OCI-LY3 (cell line): ENCODE data around the gene PLG.

Experiments
- H2AFZ ChIP-seq: fragments of 200-600, 300-600 bp; shearing (Covaris generic); 2 replicates; pipeline ENCODE4 v1.6.0; 2014; ENCODE audit warnings: antibody characterized with exemption, low read depth, low read length
- H3K27ac ChIP-seq: fragments of 200-600, 300-600 bp; sonication (generic); 2 replicates; pipeline ENCODE4 v1.5.1; 2014; ENCODE audit warnings: mild to moderate bottlenecking, low read length, moderate library complexity, mixed read lengths
- H3K27me3 ChIP-seq: fragments of 200-600, 300-600 bp; sonication (generic); 2 replicates; pipeline ENCODE4 v1.6.1; 2014; ENCODE audit warnings: low read depth, low read length, mixed read lengths
- H3K36me3 ChIP-seq: fragments of 200-600, 300-600 bp; sonication (generic); replicated peaks from 2 replicates; pipeline ENCODE3; 2014; ENCODE audit warnings: low read depth, low read length, mixed read lengths
- H3K4me1 ChIP-seq: fragments of 300-600, 200-600 bp; sonication (generic); 2 replicates; pipeline ENCODE4 v1.6.1; 2014; ENCODE audit warnings: low read length, mixed read lengths
- H3K4me2 ChIP-seq: fragments of 200-600, 300-600 bp; sonication (generic); 2 replicates; pipeline ENCODE4 v1.6.1; 2014; ENCODE audit warnings: low read length, mixed read lengths
- H3K4me3 ChIP-seq: fragments of 300-600, 200-600 bp; sonication (generic); 2 replicates; pipeline ENCODE4 v1.5.1; 2014; ENCODE audit warnings: antibody characterized with exemption, mild to moderate bottlenecking, low read length, moderate library complexity
- H3K79me2 ChIP-seq: fragments of 300-600, 200-600 bp; shearing (Covaris generic); 2 replicates; pipeline ENCODE4 v1.6.1; 2014; ENCODE audit warnings: mild to moderate bottlenecking, low read length, mixed read lengths
- H3K9ac ChIP-seq: fragments of 300-600, 200-600 bp; shearing (Covaris generic); 2 replicates; pipeline ENCODE4 v1.6.0; 2014; ENCODE audit warnings: mild to moderate bottlenecking, low read length, moderate library complexity
- H3K9me3 ChIP-seq: fragments of 200-600, 300-600 bp; shearing (Covaris generic); 2 replicates; pipeline ENCODE4 v1.6.1; 2014; ENCODE audit warnings: low read length, mixed read lengths; ENCODE audit not compliant: insufficient read depth
- H4K20me1 ChIP-seq: fragments of 200-600, 300-600 bp; sonication (generic); 2 replicates; pipeline ENCODE4 v1.6.1; 2016; ENCODE audit warnings: low read length, mixed read lengths; ENCODE audit not compliant: insufficient read depth
- EZH2phosphoT487 ChIP-seq: fragments of 200-600 bp; shearing (Covaris generic); IDR thresholded peaks from 2 replicates; pipeline ENCODE4 v1.6.1; 2018; ENCODE audit warnings: antibody characterized with exemption, mixed run types, low read depth
- TF ChIP-seq, protein P1 (sequence below): fragments of 200-600, 300-600 bp; sonication (generic); IDR thresholded peaks from 2 replicates; pipeline ENCODE4 v1.5.1; 2014; ENCODE audit warnings: antibody characterized with exemption, low read length, low read depth

The PLG gene

GRCh38 chr6:160789263-160790027 is 87.4 kb downstream of the PLG start:
- no peak overlapping the region for H3K4me3 ChIP-seq
- H3K36me3 ChIP-seq = peaks cover 8% of the 10 kb centered on the region
- TF ChIP-seq, protein P1, sequence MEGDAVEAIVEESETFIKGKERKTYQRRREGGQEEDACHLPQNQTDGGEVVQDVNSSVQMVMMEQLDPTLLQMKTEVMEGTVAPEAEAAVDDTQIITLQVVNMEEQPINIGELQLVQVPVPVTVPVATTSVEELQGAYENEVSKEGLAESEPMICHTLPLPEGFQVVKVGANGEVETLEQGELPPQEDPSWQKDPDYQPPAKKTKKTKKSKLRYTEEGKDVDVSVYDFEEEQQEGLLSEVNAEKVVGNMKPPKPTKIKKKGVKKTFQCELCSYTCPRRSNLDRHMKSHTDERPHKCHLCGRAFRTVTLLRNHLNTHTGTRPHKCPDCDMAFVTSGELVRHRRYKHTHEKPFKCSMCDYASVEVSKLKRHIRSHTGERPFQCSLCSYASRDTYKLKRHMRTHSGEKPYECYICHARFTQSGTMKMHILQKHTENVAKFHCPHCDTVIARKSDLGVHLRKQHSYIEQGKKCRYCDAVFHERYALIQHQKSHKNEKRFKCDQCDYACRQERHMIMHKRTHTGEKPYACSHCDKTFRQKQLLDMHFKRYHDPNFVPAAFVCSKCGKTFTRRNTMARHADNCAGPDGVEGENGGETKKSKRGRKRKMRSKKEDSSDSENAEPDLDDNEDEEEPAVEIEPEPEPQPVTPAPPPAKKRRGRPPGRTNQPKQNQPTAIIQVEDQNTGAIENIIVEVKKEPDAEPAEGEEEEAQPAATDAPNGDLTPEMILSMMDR = no peak
- peak; percentile 93 for TF ChIP-seq EZH2phosphoT487
- peak overlapping the region; percentile 60; the same call in 1 of the 2 replicates for H3K9ac ChIP-seq
- peaks cover 48% of the 10 kb centered on the region for H3K4me1 ChIP-seq
- H3K9me3 ChIP-seq = no peaks in the 10 kb centered on the region
- no peaks in the 10 kb centered on the region for H3K27me3 ChIP-seq
- H4K20me1 ChIP-seq = no peaks in the 10 kb centered on the region
- H3K4me2 ChIP-seq = no peak overlapping the region
- H3K79me2 ChIP-seq = no peaks in the 10 kb centered on the region
- peak overlapping the region; percentile 99 for H3K27ac ChIP-seq
- no peak overlapping the region for H2AFZ ChIP-seq

DNA sequence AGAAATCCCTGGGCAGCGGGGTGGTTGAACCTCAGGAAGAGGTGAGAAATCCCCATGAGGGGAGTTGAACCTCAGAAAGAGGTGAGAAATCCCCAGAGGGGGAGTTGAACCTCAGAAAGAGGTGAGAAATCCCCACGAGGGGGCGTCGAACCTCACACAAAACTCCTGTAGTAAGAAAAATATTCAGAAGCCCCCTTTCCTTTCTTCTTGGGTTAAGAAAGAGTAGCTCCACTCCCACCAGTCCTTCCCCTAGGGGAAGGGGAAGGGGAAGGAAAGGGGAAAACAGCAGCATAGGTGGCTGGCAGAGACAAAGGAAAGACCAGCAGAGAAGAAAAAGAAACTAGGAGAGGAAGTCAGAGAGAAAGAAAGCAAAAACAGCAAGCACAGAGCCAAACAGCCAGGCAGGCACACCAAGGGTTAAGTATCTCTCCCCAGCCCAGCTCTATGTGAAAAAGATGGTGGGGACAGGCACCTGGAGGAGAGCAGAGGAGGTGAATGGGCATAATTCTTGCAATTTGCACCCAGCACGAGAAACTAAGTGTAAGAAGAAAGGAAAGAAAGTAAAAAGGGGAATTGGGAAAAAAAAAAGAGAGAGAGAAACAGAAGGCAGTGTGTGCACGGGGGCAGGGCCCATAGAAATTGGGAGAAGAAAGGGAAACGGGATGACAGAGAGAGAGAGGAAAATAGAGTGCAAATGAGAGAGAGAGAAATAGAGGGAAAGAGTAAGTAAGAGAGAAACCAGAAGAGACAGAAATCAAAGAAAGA is 88.2 kb downstream of the PLG start:
- no peak overlapping the region for H2AFZ ChIP-seq
- H3K27me3 ChIP-seq = no peaks in the 10 kb centered on the region
- H3K9ac ChIP-seq = peak overlapping the region; percentile 60; the same call in 1 of the 2 replicates
- H3K4me3 ChIP-seq = peak overlapping the region; percentile 7; the same call in 1 of the 2 replicates
- TF ChIP-seq, protein P1 = peak; percentile 38
- no peak for TF ChIP-seq EZH2phosphoT487
- no peaks in the 10 kb centered on the region for H3K9me3 ChIP-seq
- peaks cover 48% of the 10 kb centered on the region for H3K4me1 ChIP-seq
- H4K20me1 ChIP-seq = no peaks in the 10 kb centered on the region
- H3K79me2 ChIP-seq = no peaks in the 10 kb centered on the region
- H3K4me2 ChIP-seq = peak overlapping the region; percentile 29
- H3K36me3 ChIP-seq = peaks cover 8% of the 10 kb centered on the region
- H3K27ac ChIP-seq = peak overlapping the region; percentile 99

DNA sequence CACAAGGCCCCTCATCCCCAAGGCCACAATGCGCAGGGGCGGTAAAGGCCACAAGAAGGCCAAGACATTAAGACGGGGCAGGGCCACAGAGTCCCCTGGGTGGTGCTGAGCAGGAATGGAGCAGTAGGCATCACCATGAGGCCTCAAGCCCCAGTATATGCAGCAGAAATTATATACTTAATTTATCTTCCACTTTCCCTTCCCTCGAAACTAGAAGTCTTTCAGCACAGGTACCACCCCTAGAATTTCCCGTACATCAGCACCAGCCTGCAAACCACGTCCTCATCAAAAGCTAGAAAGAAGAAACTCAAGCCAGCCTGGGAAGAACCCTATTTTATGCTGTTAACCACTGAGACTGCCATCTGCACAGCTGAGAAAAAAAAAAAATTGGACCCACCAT is 89.4 kb downstream of the PLG start:
- Histone ChIP-seq H3K9ac (no peak overlapping the region), H3K79me2 (no peaks in the 10 kb centered on the region), H3K4me2 (peak overlapping the region; percentile 52; the same call in 1 of the 2 replicates), H3K27ac (peak overlapping the region; percentile 99), H3K4me3 (no peak overlapping the region), H2AFZ (no peak overlapping the region), H4K20me1 (no peaks in the 10 kb centered on the region), H3K4me1 (peaks cover 48% of the 10 kb centered on the region), H3K27me3 (no peaks in the 10 kb centered on the region), H3K9me3 (no peaks in the 10 kb centered on the region), H3K36me3 (peaks cover 8% of the 10 kb centered on the region)
- TF ChIP-seq EZH2phosphoT487 = peak; percentile 84; the same call in 1 of the 2 replicates
- TF ChIP-seq, protein P1 = no peak

DNA sequence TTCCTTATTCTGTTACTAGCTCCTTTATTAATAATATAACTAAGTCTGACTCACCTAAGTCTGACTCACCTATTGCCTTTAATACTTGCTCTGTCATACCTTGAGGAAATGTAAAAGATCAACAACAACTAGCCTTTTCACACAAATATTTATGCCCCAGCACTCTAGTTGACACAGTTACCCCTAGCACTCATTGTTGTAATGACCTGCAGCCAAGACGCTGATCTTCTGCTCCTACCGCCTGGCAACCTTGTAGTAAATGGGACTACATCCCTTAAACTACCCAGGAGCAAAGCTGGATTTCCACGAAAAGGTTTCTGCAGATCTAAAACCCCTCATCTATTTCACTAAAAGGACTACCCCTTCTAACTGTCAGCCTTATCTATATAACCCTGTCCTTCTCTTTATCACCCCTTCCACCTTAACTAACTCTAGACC is 90.0 kb downstream of the PLG start:
- TF ChIP-seq, protein P1 = no peak
- 0 out of 2 replicates have a peak, but pooled peaks have one; percentile 7 for TF ChIP-seq EZH2phosphoT487
- Histone ChIP-seq H3K4me1 (peaks cover 48% of the 10 kb centered on the region), H3K9ac (peak overlapping the region; percentile 52; the same call in 1 of the 2 replicates), H3K4me3 (peak overlapping the region; percentile 21; the same call in 1 of the 2 replicates), H3K79me2 (no peaks in the 10 kb centered on the region), H3K27me3 (no peaks in the 10 kb centered on the region), H3K27ac (peak overlapping the region; percentile 99), H3K4me2 (peak overlapping the region; percentile 52), H3K9me3 (no peaks in the 10 kb centered on the region), H2AFZ (no peak overlapping the region), H3K36me3 (peaks cover 8% of the 10 kb centered on the region), H4K20me1 (no peaks in the 10 kb centered on the region)
